Measurements from ENCODE around the gene MCUB. TPM values are rescaled to one million over a fixed set of nuclear protein-coding genes. Genes with fewer than 3 reads are reported as not detected.

MCUB gene
- total RNA-seq, 1 donor = 22.8 TPM

DNA sequence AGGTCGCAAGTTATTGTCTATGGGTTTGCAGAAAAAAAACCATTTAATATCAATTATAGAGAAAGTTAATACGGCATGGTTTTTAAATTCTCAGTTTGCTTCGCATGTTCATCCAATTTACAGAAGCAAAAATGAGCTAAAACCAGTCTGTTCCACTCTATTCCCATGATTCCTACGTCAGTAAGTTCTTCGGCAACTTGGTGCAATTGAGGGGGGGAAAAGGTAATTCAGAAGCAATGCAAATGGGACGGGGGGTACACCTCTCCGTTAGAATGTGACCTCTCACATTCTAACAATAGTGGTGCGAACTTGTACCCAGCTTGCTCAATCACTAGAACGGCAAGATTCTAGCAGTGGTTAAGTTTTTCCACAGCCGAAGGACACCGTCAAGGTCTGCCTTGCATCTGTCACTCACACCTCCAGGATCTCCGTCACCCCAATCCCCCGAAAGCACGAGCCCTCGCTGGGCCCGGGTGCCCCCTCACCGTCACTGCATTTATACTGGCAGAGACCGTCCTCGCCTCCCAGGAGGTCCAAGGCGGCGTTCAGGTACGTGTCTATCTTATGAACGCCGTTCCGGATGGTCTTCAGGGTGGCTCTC is 169.2 kb downstream of the MCUB start:
- H3K36me3 ChIP-seq (ENCODE audit: insufficient read depth, low read length) = no peaks in the 10 kb centered on the region
- H4K20me1 ChIP-seq (ENCODE audit: insufficient read depth, low read length) = peaks cover 9% of the 10 kb centered on the region
- H3K27me3 ChIP-seq (ENCODE audit: insufficient read depth, low read length) = no peaks in the 10 kb centered on the region
- peaks cover 16% of the 10 kb centered on the region for H3K4me1 ChIP-seq (ENCODE audit: insufficient read depth, low read length)
- H3K27ac ChIP-seq (ENCODE audit: low read depth, low read length) = peak overlapping the region; percentile 67
- H3K9me3 ChIP-seq (ENCODE audit: low read depth, low read length) = no peaks in the 10 kb centered on the region
- H3K4me2 ChIP-seq (ENCODE audit: insufficient read depth, low read length) = peak overlapping the region; percentile 98
- peaks cover 15% of the 10 kb centered on the region for H3K79me2 ChIP-seq (ENCODE audit: insufficient read depth, low read length)
- peak; percentile 76 for DNase-seq (ENCODE audit: insufficient read length, low spot score, missing footprints)
- TF ChIP-seq CTCF (IDR thresholded peaks at IDR 0.05; ENCODE audit: extremely low read depth, low read depth, low read length) = no peak
- peak overlapping the region; percentile 95 for H2AFZ ChIP-seq (ENCODE audit: low read length)
- H3K4me3 ChIP-seq (ENCODE audit: insufficient read depth, low read length) = peak overlapping the region; percentile 78

GRCh38 chr4:109729718-109730618 is 169.9 kb downstream of the MCUB start, which contains the start of gene PLA2G12A:
PLA2G12A (minus strand) TSS chr4:109730070; CDS start chr4:109729809, 261 bp downstream.
- no peaks in the 10 kb centered on the region for H3K36me3 ChIP-seq (ENCODE audit: insufficient read depth, low read length)
- TF ChIP-seq CTCF (IDR thresholded peaks at IDR 0.05; ENCODE audit: extremely low read depth, low read depth, low read length) = no peak
- H2AFZ ChIP-seq (ENCODE audit: low read length) = peak within 1 kb of the TSS; percentile 95
- H3K27me3 ChIP-seq (ENCODE audit: insufficient read depth, low read length) = no peaks in the 10 kb centered on the region
- H3K4me1 ChIP-seq (ENCODE audit: insufficient read depth, low read length) = peaks cover 16% of the 10 kb centered on the region
- H3K4me3 ChIP-seq (ENCODE audit: insufficient read depth, low read length) = peak within 1 kb of the TSS; percentile 78
- H3K79me2 ChIP-seq (ENCODE audit: insufficient read depth, low read length) = peaks cover 10% of the 10 kb centered on the region
- peaks cover 9% of the 10 kb centered on the region for H4K20me1 ChIP-seq (ENCODE audit: insufficient read depth, low read length)
- peak within 1 kb of the TSS; percentile 98 for H3K4me2 ChIP-seq (ENCODE audit: insufficient read depth, low read length)
- peak; percentile 98 for DNase-seq (ENCODE audit: insufficient read length, low spot score, missing footprints)
- H3K27ac ChIP-seq (ENCODE audit: low read depth, low read length) = peak within 1 kb of the TSS; percentile 67
- no peaks in the 10 kb centered on the region for H3K9me3 ChIP-seq (ENCODE audit: low read depth, low read length)

DNA sequence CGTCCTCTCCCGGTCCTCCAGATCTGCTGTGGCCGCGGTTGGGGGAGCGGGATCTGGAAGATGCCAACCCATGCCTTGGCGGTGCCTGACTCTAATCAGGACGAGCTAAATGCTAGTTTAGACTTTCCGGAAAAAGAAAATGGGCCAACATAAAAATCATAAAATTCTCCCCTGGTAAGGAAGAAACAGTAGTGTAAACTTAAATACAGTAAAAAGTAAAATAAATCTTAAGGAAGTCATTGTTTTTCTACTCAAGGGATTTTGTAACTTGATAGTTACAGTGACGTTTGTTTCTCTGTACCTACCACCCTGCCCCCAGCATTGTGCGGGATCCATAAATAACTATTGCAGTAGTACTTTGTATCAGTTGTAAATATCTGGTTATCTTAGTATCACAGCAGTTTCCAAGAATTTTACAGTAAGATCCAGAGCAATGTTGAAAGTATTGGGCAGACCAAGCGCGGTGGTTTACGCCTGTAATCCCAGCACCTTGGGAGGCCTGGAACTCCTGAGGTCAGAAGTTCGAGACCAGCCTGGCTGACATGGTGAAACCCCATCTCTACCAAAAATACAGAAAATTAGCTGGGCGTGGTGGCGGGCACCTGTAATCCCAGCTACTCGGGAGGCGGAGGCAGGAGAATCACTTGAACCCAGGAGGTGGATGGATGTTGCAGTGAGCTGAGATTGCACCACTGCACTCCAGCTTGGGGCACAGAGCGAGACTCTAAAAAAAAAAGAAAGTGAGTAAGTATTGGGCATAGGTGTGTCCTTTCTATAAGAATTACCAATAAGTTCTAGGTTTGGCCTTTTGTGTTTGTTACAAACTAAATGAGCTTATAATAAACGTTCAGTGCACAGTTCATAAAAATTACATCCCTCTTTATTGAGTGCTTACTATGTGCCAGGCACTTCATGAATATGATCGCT is 170.8 kb downstream of the MCUB start:
- DNase-seq (ENCODE audit: insufficient read length, low spot score, missing footprints) = no peak
- H3K27ac ChIP-seq (ENCODE audit: low read depth, low read length) = peak overlapping the region; percentile 62
- no peaks in the 10 kb centered on the region for H3K27me3 ChIP-seq (ENCODE audit: insufficient read depth, low read length)
- H3K4me2 ChIP-seq (ENCODE audit: insufficient read depth, low read length) = peak overlapping the region; percentile 92
- peaks cover 16% of the 10 kb centered on the region for H3K4me1 ChIP-seq (ENCODE audit: insufficient read depth, low read length)
- H3K79me2 ChIP-seq (ENCODE audit: insufficient read depth, low read length) = peaks cover 10% of the 10 kb centered on the region
- H2AFZ ChIP-seq (ENCODE audit: low read length) = peak overlapping the region; percentile 91
- peaks cover 9% of the 10 kb centered on the region for H4K20me1 ChIP-seq (ENCODE audit: insufficient read depth, low read length)
- no peak for TF ChIP-seq CTCF (IDR thresholded peaks at IDR 0.05; ENCODE audit: extremely low read depth, low read depth, low read length)
- H3K9me3 ChIP-seq (ENCODE audit: low read depth, low read length) = no peaks in the 10 kb centered on the region
- H3K36me3 ChIP-seq (ENCODE audit: insufficient read depth, low read length) = no peaks in the 10 kb centered on the region
- H3K4me3 ChIP-seq (ENCODE audit: insufficient read depth, low read length) = peak overlapping the region; percentile 78

All from osteoblast (primary cell).